ENCODE measurements around the gene LHFPL4. TPM values are rescaled to one million over a fixed set of nuclear protein-coding genes. Genes with fewer than 3 reads are reported as not detected.
A peak's percentile ranks its signal among the peaks of the same experiment; 100 is the strongest.

Gene LHFPL4
- total and polyA plus RNA-seq, 9 of the 15 experiments (the other 6 are each of a cell fraction or from before 2014, with no cell fraction given) = not detected

GRCh38 chr3:9500108-9501050, 53.2 kb downstream of the LHFPL4 start:
- Histone ChIP-seq H3K4me3 (no peak overlapping the region), H3K27me3 (ENCODE audit: control insufficient read depth in 2 of 2, insufficient read depth in 2 of 2, low read length in 2 of 2) (peaks cover 4 to 27% of the 10 kb centered on the region in 2 experiments; a peak in 4 of 5 replicates), H3K36me3 (ENCODE audit: control insufficient read depth, insufficient read depth, low read length) (no peaks in the 10 kb centered on the region), H3K4me2 (ENCODE audit: insufficient read depth, low read length) (no peak overlapping the region), H3K9me3 (replicated peaks; ENCODE audit: control insufficient read depth, insufficient read depth, low read depth, low read length) (no peaks in the 10 kb centered on the region), H2AFZ (ENCODE audit: low read depth, low read length) (no peak overlapping the region), H3K4me1 (replicated peaks in 1 of 2; ENCODE audit: control insufficient read depth in 2 of 2, insufficient read depth in 2 of 2, low read length in 2 of 2) (peaks cover 6 to 8% of the 10 kb centered on the region in 2 experiments; a peak in 3 of 5 replicates), H4K20me1 (replicated peaks; ENCODE audit: control insufficient read depth, insufficient read depth, low read length) (peaks cover 14% of the 10 kb centered on the region), H3K9me1 (ENCODE audit: control insufficient read depth, insufficient read depth, low read length) (no peaks in the 10 kb centered on the region), H3K27ac (ENCODE audit: extremely low read depth, low read depth, low read length) (no peak overlapping the region), H3K79me2 (ENCODE audit: control insufficient read depth, insufficient read depth, low read length) (no peaks in the 10 kb centered on the region), H3K9ac (ENCODE audit: insufficient read depth in 1 of 2, low read depth in 2 of 2, low read length in 2 of 2) (peak overlapping the region in 1 of 2 experiments; percentile 48; a peak in 1 of 4 replicates)
- intact Hi-C loops (cut with micrococcal nuclease) (loop anchor here (5.0 to 10.0 kb wide), 3 partner anchors 147 to 294 kb away; partner anchors contain the start of genes ARPC4, MTMR14 and TADA3), in situ Hi-C loops (cut with MboI) (loop anchor here (10.0 to 25.0 kb wide), 2 partner anchors 224 to 812 kb away; partner anchors contain the start of gene SEC13)
- FAIRE-seq = no peak
- peak; percentile 91 for ATAC-seq
- 19% methylated on average over 37 of the region's 39 CpGs for WGBS (ENCODE audit: insufficient coverage, low coverage, missing lambda C conversion rate)
- peak; percentile 78 to 90 (median 86) for DNase-seq (ENCODE audit: extremely low read depth in 1 of 4, low spot score in 3 of 4)
- CTCF ChIA-PET (ENCODE audit: low intra/inter-chr PET ratio) = interaction anchor here (0.7 to 0.8 kb wide), 2 partner anchors 223 to 512 kb away, joined by 3 read pairs; no protein-coding TSS in a partner anchor
- POLR2A ChIA-PET = interaction anchor here (0.6 to 1.5 kb wide), 7 partner anchors 14 to 233 kb away, joined by 3 to 6 read pairs (median 4); no protein-coding TSS in a partner anchor
- no TSS peak for BruUV-seq (replicated peaks)
- 0 out of 2 replicates have a peak, but pooled peaks have one; percentile 57 for TF ChIP-seq MIER1 (IDR thresholded peaks at IDR 0.05; ENCODE audit: low read depth)
- peak; percentile 39 for TF ChIP-seq CTCFL (IDR thresholded peaks at IDR 0.05; ENCODE audit: borderline replicate concordance, insufficient read depth, low read depth, low read length, poor library complexity, severe bottlenecking)
- TF ChIP-seq, protein P1, sequence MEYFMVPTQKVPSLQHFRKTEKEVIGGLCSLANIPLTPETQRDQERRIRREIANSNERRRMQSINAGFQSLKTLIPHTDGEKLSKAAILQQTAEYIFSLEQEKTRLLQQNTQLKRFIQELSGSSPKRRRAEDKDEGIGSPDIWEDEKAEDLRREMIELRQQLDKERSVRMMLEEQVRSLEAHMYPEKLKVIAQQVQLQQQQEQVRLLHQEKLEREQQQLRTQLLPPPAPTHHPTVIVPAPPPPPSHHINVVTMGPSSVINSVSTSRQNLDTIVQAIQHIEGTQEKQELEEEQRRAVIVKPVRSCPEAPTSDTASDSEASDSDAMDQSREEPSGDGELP (CRISPR knock-in tag; IDR thresholded peaks at IDR 0.05; ENCODE audit: borderline replicate concordance) = peak; percentile 57; the same call in 1 of the 2 replicates
- TF ChIP-seq ZNF146 (CRISPR knock-in tag; IDR thresholded peaks at IDR 0.05; ENCODE audit: unreplicated experiment) = no peak
- no peak for TF ChIP-seq CSDE1 (IDR thresholded peaks at IDR 0.05)
- TF ChIP-seq, protein P2, sequence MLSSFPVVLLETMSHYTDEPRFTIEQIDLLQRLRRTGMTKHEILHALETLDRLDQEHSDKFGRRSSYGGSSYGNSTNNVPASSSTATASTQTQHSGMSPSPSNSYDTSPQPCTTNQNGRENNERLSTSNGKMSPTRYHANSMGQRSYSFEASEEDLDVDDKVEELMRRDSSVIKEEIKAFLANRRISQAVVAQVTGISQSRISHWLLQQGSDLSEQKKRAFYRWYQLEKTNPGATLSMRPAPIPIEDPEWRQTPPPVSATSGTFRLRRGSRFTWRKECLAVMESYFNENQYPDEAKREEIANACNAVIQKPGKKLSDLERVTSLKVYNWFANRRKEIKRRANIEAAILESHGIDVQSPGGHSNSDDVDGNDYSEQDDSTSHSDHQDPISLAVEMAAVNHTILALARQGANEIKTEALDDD (IDR thresholded peaks at IDR 0.05) = no peak
- peak in 1 of 2 experiments; percentile 45; a peak in 1 of 4 replicates for TF ChIP-seq SIN3A (IDR thresholded peaks at IDR 0.05; ENCODE audit: borderline replicate concordance in 2 of 2, control insufficient read depth in 1 of 2, low read depth in 2 of 2, low read length in 2 of 2)
- no peak for TF ChIP-seq SOX6 (IDR thresholded peaks at IDR 0.05)
- peak; percentile 89 for TF ChIP-seq KLF13 (tag; IDR thresholded peaks at IDR 0.05; ENCODE audit: borderline replicate concordance, low read depth)
- TF ChIP-seq GABPB1 (CRISPR knock-in tag; IDR thresholded peaks at IDR 0.05) = no peak
- TF ChIP-seq KAT8 (IDR thresholded peaks at IDR 0.05; ENCODE audit: low read depth) = no peak
- TF ChIP-seq THRAP3 (IDR thresholded peaks at IDR 0.05; ENCODE audit: borderline replicate concordance) = no peak
- TF ChIP-seq STAG1 (CRISPR knock-in tag; IDR thresholded peaks at IDR 0.05; ENCODE audit: borderline replicate concordance) = peak; percentile 71
- no peak for TF ChIP-seq SMAD3 (CRISPR knock-in tag; conservative IDR thresholded peaks at IDR 0.05)
- no peak for TF ChIP-seq SAP30 (IDR thresholded peaks at IDR 0.05; ENCODE audit: borderline replicate concordance, insufficient read depth, low read depth, low read length, poor library complexity, severe bottlenecking)

All from K562 (cell line).